PC-3 (cell line): ENCODE results near the gene RTTN. TPM values are rescaled to one million over a fixed set of nuclear protein-coding genes. Genes with fewer than 3 reads are reported as not detected.

Experiments used
- ATAC-seq: fragments of 200-7000 bp; cut with Tn5 transposase; 2 replicates; pipeline ENCODE4 v1.9.1; 2020; ENCODE audit warnings: mild to moderate bottlenecking, moderate library complexity
- BruUV-seq: library from RNA; stranded (reverse); fragments of 400-500 nt; replicated peaks from 2 replicates; lab custom pipeline; 2021; lab: Mats Ljungman, UMichigan
- CTCF ChIA-PET: fragments of 300-600 bp; sonication (Branson Sonifier 250); formaldehyde crosslinking; loops from one replicate; lab custom pipeline; 2022; ENCODE audit warnings: antibody characterized with exemption; lab: Charles Lee
- POLR2A ChIA-PET: fragments of 300-600 bp; sonication (Branson Sonifier 250); formaldehyde crosslinking; loops from one replicate; lab custom pipeline; 2022; ENCODE audit warnings: antibody characterized with exemption; ENCODE audit not compliant: unreplicated experiment; lab: Charles Lee
- DNase-seq: peaks from one replicate; pipeline ENCODE4 v3.0.0-alpha.2; 2015
- H2AFZ ChIP-seq: fragments of 300-600 bp; sonication (generic); 2 replicates; pipeline ENCODE4 v1.6.0; 2016; ENCODE audit warnings: antibody characterized with exemption, low read length
- H3F3A ChIP-seq: fragments of 300-600 bp; sonication (generic); one replicate; pipeline ENCODE4 v1.6.0; 2017; ENCODE audit warnings: antibody characterized with exemption, low read length, control low read depth, mild to moderate bottlenecking; ENCODE audit not compliant: unreplicated experiment
- H3K27ac ChIP-seq: fragments of 300-600 bp; sonication (generic); 2 replicates; pipeline ENCODE4 v1.5.1; 2016; ENCODE audit warnings: mild to moderate bottlenecking, low read length
- H3K27me3 ChIP-seq: fragments of 300-600 bp; sonication (generic); 2 replicates; pipeline ENCODE4 v1.6.1; 2016; ENCODE audit warnings: low read length, mixed read lengths
- H3K36me3 ChIP-seq: fragments of 300-600 bp; sonication (generic); 2 replicates; pipeline ENCODE4 v1.6.1; 2016; ENCODE audit warnings: low read depth, mixed run types, low read length, mixed read lengths
- H3K4me1 ChIP-seq: fragments of 300-600 bp; sonication (generic); 2 replicates; pipeline ENCODE4 v1.5.1; 2016; ENCODE audit warnings: low read length; ENCODE audit not compliant: insufficient read depth
- H3K4me2 ChIP-seq: fragments of 300-600 bp; sonication (generic); 2 replicates; pipeline ENCODE4 v1.6.0; 2016; ENCODE audit warnings: low read length
- H3K4me3 ChIP-seq: fragments of 300-600 bp; sonication (generic); 2 replicates; pipeline ENCODE4 v1.5.1; 2016; ENCODE audit warnings: mild to moderate bottlenecking, low read length, mixed read lengths
- H3K79me2 ChIP-seq: fragments of 300-600 bp; sonication (generic); 2 replicates; pipeline ENCODE4 v1.6.1; 2017; ENCODE audit warnings: low read length, mixed read lengths
- H3K9ac ChIP-seq: fragments of 300-600 bp; sonication (generic); 2 replicates; pipeline ENCODE4 v1.6.0; 2016; ENCODE audit warnings: mild to moderate bottlenecking, low read length
- H3K9me2 ChIP-seq: fragments of 300-600 bp; sonication (generic); replicated peaks from 2 replicates; pipeline ENCODE4 v1.6.1; 2016; ENCODE audit warnings: mixed run types, low read length, mixed read lengths
- H3K9me3 ChIP-seq: fragments of 300-600 bp; sonication (generic); 2 replicates; pipeline ENCODE4 v1.6.1; 2016; ENCODE audit warnings: low read length, mixed read lengths
- H4K20me1 ChIP-seq: fragments of 300-600 bp; sonication (generic); 2 replicates; pipeline ENCODE4 v1.6.1; 2016; ENCODE audit warnings: low read length, mixed read lengths
- CTCF ChIP-seq: fragments of 300-600 bp; sonication (generic); conservative IDR thresholded peaks from 2 replicates; pipeline ENCODE4 v1.5.1; 2017; ENCODE audit warnings: antibody characterized with exemption, low read depth, mild to moderate bottlenecking, low read length
- EZH2 ChIP-seq: fragments of 300-600 bp; sonication (generic); IDR thresholded peaks from one replicate; pipeline ENCODE4 v1.6.1; 2017; ENCODE audit warnings: antibody characterized with exemption, mild to moderate bottlenecking, low read length; ENCODE audit not compliant: unreplicated experiment
- EZH2phosphoT487 ChIP-seq: fragments of 300-600 bp; sonication (generic); IDR thresholded peaks from 2 replicates; pipeline ENCODE4 v1.6.1; 2018; ENCODE audit warnings: mild to moderate bottlenecking, antibody characterized with exemption, low read length, borderline replicate concordance
- intact Hi-C: fragments of 100-400 bp; cut with micrococcal nuclease; formaldehyde crosslinking; loops from 2 replicates; pipeline ENCODE4 v1.9.0; 2023
- total RNA-seq: library from RNA; depleted of rRNA; stranded (reverse); fragments of >200 nt; gene quantifications from 2 replicates; pipeline ENCODE4 v1.2.3, GENCODE V29; 2014

Gene RTTN
- total RNA-seq, 1 experiment from 2014 or later = 24.7 TPM

- CTCF ChIA-PET = no interaction called here
- H3F3A ChIP-seq = no peaks in the 10 kb centered on the region
- H3K4me1 ChIP-seq = no peaks in the 10 kb centered on the region
- H3K9me3 ChIP-seq = no peaks in the 10 kb centered on the region
- H3K27me3 ChIP-seq = no peaks in the 10 kb centered on the region
- H2AFZ ChIP-seq = no peak overlapping the region
- intact Hi-C loops = loop anchor here (5.0 kb wide), 1 partner anchor 362 kb away; no protein-coding TSS in a partner anchor
- no peak overlapping the region for H3K4me3 ChIP-seq
- H3K4me2 ChIP-seq = no peak overlapping the region
- H3K9me2 ChIP-seq = no peaks in the 10 kb centered on the region
- no peak for ATAC-seq
- no peak for DNase-seq
- no TSS peak for BruUV-seq
- H3K36me3 ChIP-seq = no peaks in the 10 kb centered on the region
- no peaks in the 10 kb centered on the region for H4K20me1 ChIP-seq
- no peak overlapping the region for H3K27ac ChIP-seq
- TF ChIP-seq CTCF (no peak), EZH2 (no peak), EZH2phosphoT487 (no peak)
- no peak overlapping the region for H3K9ac ChIP-seq
- H3K79me2 ChIP-seq = no peaks in the 10 kb centered on the region
- POLR2A ChIA-PET = no interaction called here
Observed at GRCh38 chr18:70089858-70090257, 115.6 kb downstream of the RTTN start.

- CTCF ChIA-PET = interaction anchor here (0.6 to 1.3 kb wide), 2 partner anchors 369 to 1172 kb away, joined by 3 to 5 read pairs; no protein-coding TSS in a partner anchor
Observed at GRCh38 chr18:70086085-70086484, 119.4 kb downstream of the RTTN start.

More at GRCh38 chr18:70086085-70086484, 119.4 kb downstream of the RTTN start:
- no peaks in the 10 kb centered on the region for H4K20me1 ChIP-seq
- BruUV-seq = no TSS peak
- no peak overlapping the region for H3K9ac ChIP-seq
- DNase-seq (no peak), ATAC-seq (no peak)
- no peaks in the 10 kb centered on the region for H3K27me3 ChIP-seq
- H3K4me1 ChIP-seq = no peaks in the 10 kb centered on the region
- TF ChIP-seq EZH2phosphoT487 = no peak
- TF ChIP-seq EZH2 = no peak
- no peak for TF ChIP-seq CTCF
- H3K9me3 ChIP-seq = no peaks in the 10 kb centered on the region
- H3F3A ChIP-seq = no peaks in the 10 kb centered on the region
- no peak overlapping the region for H3K4me3 ChIP-seq
- H3K79me2 ChIP-seq = no peaks in the 10 kb centered on the region
- POLR2A ChIA-PET = no interaction called here
- H3K27ac ChIP-seq = no peak overlapping the region
- H2AFZ ChIP-seq = no peak overlapping the region
- intact Hi-C loops = loop anchor here (2.0 to 5.0 kb wide), 3 partner anchors 366 to 1231 kb away; no protein-coding TSS in a partner anchor
- H3K9me2 ChIP-seq = no peaks in the 10 kb centered on the region
- no peak overlapping the region for H3K4me2 ChIP-seq
- no peaks in the 10 kb centered on the region for H3K36me3 ChIP-seq
